GM10266 (cell line): ENCODE measurements around the gene ATOSB.

Experiments
- DNase-seq: peaks from one replicate; pipeline ENCODE4 v3.0.0; 2012; ENCODE audit errors: extremely low spot score
- TF ChIP-seq, protein P1 (sequence below): IDR thresholded peaks from 2 replicates; pipeline ENCODE4 v1.5.1; 2012; ENCODE audit warnings: mild to moderate bottlenecking, low read depth; ENCODE audit not compliant: control insufficient read depth, insufficient read depth; ENCODE audit errors: missing control alignments

The ATOSB gene

DNA sequence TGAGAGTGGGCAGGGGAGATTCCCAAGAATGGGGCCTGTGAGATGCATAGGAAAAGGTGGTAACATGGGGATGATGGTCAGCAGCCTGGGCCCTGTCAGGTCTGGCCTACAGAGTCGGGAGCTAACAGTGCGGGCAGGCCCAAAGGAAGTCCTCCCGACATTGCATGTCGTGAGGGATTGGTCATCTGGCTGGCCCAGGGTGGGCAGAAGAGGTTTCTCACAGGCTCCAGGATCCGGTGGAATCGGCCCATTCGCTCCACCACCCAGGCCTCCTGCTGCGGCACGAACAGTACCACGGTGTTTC lies 13.2 kb downstream of the ATOSB start:
- DNase-seq: no peak
- TF ChIP-seq, protein P1, sequence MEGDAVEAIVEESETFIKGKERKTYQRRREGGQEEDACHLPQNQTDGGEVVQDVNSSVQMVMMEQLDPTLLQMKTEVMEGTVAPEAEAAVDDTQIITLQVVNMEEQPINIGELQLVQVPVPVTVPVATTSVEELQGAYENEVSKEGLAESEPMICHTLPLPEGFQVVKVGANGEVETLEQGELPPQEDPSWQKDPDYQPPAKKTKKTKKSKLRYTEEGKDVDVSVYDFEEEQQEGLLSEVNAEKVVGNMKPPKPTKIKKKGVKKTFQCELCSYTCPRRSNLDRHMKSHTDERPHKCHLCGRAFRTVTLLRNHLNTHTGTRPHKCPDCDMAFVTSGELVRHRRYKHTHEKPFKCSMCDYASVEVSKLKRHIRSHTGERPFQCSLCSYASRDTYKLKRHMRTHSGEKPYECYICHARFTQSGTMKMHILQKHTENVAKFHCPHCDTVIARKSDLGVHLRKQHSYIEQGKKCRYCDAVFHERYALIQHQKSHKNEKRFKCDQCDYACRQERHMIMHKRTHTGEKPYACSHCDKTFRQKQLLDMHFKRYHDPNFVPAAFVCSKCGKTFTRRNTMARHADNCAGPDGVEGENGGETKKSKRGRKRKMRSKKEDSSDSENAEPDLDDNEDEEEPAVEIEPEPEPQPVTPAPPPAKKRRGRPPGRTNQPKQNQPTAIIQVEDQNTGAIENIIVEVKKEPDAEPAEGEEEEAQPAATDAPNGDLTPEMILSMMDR: no peak

DNA sequence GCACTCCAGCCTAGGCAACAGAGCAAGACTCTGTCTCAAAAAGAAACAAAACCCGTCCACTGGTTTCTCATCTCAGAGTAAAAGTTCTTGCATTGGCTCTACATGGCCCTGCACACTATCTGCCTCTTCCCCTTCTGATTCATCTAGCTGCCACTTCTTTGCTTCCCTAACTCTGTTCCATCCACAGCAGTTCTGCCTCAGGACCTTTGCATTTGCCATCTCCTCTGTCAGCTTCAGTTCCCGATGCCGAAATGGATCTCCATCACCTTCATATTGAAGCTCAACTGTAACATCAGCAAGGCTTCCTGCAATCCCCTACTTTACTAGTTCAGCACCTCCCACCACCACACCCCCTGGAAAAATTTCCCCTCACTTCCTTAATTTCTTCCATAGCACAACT lies 18.1 kb downstream of the ATOSB start:
- TF ChIP-seq, protein P1: no peak

DNA sequence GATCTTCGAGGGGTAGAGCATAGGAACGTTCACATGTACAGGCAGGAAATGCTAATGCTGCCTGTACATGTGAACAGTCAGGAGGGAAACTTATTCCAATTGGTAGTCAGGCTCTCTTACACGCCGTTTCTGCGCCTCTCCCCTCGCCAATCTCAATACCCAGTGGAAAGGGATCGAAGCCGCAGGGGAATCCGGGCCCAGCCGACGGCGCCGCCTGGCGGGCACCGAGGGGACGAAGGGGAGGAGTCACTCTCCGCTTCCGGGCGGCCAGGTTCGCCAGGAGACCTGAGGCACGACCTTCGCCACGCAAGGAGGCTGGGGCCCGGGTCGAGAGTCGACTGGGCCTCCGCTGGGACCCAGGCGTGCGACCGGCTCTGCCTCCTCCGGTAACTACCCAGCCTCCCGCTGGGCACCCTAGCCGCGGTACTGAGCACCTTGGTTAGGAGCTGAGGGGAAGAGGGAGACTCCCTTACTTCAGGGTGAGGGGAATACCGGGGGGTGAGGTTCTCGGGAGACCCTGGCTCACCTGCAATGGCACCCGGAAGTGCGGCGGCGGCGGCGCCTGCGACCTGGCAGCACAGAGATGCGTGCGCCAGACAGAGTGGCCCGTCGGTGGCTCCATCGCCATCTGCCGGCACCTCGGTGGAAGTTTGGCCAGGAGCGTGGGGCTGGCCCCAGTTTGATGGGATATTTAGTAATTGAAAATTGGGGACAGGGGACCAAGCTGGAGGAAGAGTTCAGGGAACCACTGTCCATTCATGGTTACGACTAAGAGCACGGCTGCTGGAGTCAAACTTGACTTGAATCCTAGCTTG lies 19.4 kb downstream of the ATOSB start, which contains the start of gene PIGO:
Gene PIGO, minus strand, starts transcription at position 557 of the 815 bp plus-strand sequence. CDS start 1,026 bp downstream, outside the sequence.
- TF ChIP-seq, protein P1: peak; percentile 95
- peak; percentile 86 for DNase-seq

More for the DNA sequence above, 18.1 kb downstream of the ATOSB start:
- no peak for DNase-seq

DNA sequence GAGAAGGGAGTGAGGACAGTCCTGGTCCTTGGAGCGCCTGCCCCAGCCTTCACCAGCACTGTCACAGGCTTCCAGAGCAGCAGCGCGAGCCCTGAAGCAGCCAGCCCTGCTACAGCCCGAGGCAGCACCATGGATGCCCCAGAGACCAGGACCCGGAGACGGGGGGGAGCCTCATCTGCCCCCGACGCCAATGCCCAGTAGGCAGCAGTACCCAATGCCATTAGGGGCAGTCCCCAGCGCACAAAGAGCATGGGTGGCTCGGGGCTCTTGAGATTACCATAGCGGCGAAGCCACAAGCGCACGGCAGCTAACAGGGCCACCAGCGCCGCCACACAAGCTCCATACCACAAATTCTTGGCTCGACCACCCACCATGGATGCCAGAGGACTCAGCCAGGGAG lies 24.1 kb downstream of the ATOSB start:
- DNase-seq: no peak

DNA sequence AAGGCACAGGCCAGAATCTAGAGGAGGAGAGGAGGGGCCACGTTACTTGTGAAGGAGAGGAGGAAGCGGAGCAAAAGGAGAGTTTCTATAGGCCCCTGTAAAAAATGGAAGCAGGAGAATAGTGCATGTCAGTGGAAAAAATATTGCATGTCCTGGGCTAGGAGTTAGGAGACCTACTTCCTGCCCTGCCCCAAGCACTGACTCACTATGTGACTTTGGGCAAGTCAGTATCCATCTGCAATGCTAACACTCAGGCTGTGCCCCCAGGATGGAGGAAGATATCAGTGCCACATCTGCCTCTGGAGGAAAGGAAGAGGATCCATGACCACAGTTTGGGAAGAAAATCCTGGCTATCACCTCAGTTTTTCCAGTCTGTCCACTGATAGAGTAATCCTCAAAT lies 26.2 kb downstream of the ATOSB start:
- no peak for DNase-seq
- TF ChIP-seq, protein P1: no peak

More for the DNA sequence above, 24.1 kb downstream of the ATOSB start:
- TF ChIP-seq, protein P1: no peak

DNA sequence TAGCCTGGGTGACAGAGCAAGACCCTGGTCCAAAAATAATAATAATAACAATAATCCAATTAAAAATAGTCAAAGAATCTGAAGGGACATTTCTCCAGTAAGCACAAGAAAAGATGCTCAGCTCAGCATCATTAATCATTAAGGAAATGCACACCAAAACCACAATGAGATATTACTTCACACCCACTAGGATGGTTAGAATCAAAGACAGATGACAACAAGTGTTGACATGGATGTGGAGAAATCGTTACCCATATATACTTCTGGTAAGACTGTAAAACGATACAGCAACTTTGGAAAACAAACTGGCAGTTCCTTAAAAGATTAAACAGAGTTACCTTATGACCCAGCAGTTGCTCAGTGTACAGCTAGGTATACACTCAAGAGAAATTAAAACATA lies 30.6 kb downstream of the ATOSB start:
- TF ChIP-seq, protein P1: no peak
- no peak for DNase-seq
